CD4-positive, CD25-positive, alpha-beta regulatory T cell (primary cell): ENCODE results near the gene C4orf17. TPM values are rescaled to one million over a fixed set of nuclear protein-coding genes. Genes with fewer than 3 reads are reported as not detected.

Experiments
- ATAC-seq, 2 donors: fragments of 150-1000 bp; cut with Tn5 transposase; one replicate each; pipeline ENCODE4 v1.10.0; 2021; ENCODE audit warnings: low read depth in 2 of 2, moderate number of reproducible peaks in 2 of 2, moderate library complexity in 1 of 2
- DNase-seq, 3 donors: peaks; one replicate each; pipeline versions ENCODE4 v3.0.0 to v3.0.0-alpha.2; 2012 to 2022; ENCODE audit warnings: mixed read lengths in 1 of 3
- H3K27ac ChIP-seq: one replicate; pipeline ENCODE4 v1.7.0; 2013; ENCODE audit warnings: mild to moderate bottlenecking, low read length; ENCODE audit not compliant: insufficient read depth, poor library complexity, severe bottlenecking
- H3K27me3 ChIP-seq: one replicate; pipeline ENCODE4 v1.7.0; 2013; ENCODE audit warnings: low read length; ENCODE audit not compliant: control insufficient read depth, insufficient read depth
- H3K36me3 ChIP-seq: one replicate; pipeline ENCODE4 v1.7.0; 2013; ENCODE audit warnings: mild to moderate bottlenecking, low read length, moderate library complexity; ENCODE audit not compliant: control insufficient read depth, insufficient read depth
- H3K4me1 ChIP-seq: 2 replicates; pipeline ENCODE4 v1.7.0; 2013; ENCODE audit warnings: mild to moderate bottlenecking, low read length; ENCODE audit not compliant: insufficient read depth, control insufficient read depth, poor library complexity, severe bottlenecking
- H3K4me3 ChIP-seq: one replicate; pipeline ENCODE4 v1.7.0; 2013; ENCODE audit warnings: low read depth, mild to moderate bottlenecking, low read length, moderate library complexity
- H3K9me3 ChIP-seq, 2 experiments: 1 replicate in 1 of 2; 2 replicates in 1 of 2; pipeline ENCODE4 v1.7.0; 2013; ENCODE audit warnings: low read length in 2 of 2, mild to moderate bottlenecking in 1 of 2, moderate library complexity in 1 of 2; ENCODE audit not compliant: control insufficient read depth in 2 of 2
- H3K27ac Mint-ChIP-seq, 3 donors: one replicate each; pipeline ENCODE4 v1.8.0; 2020 to 2022; ENCODE audit warnings: mild to moderate bottlenecking in 3 of 3, mixed read lengths in 3 of 3, moderate library complexity in 2 of 3
- H3K27me3 Mint-ChIP-seq: one replicate; pipeline ENCODE4 v1.8.0; 2022; ENCODE audit warnings: mild to moderate bottlenecking, mixed read lengths
- H3K36me3 Mint-ChIP-seq: one replicate; pipeline ENCODE4 v1.8.0; 2020; ENCODE audit warnings: mixed read lengths
- H3K4me1 Mint-ChIP-seq, 4 donors: one replicate each; pipeline ENCODE4 v1.8.0; 2020 to 2022; ENCODE audit warnings: mixed read lengths in 4 of 4, mild to moderate bottlenecking in 1 of 4
- H3K4me3 Mint-ChIP-seq, 4 donors: one replicate each; pipeline ENCODE4 v1.8.0; 2020 to 2022; ENCODE audit warnings: mild to moderate bottlenecking in 4 of 4, mixed read lengths in 4 of 4, moderate library complexity in 3 of 4
- H3K9me3 Mint-ChIP-seq, 7 donors: one replicate each; pipeline ENCODE4 v1.8.0; 2020 to 2022; ENCODE audit warnings: mixed read lengths in 7 of 7, mild to moderate bottlenecking in 3 of 7, moderate library complexity in 2 of 7
- polyA plus RNA-seq, 4 donors: library from polyadenylated mRNA; unstranded; fragments of 300-500 nt; fragmentation: Illumina TruSeq; gene quantifications; one replicate each; pipeline ENCODE4 v1.2.3, GENCODE V29; 2021
- total RNA-seq: library from RNA; stranded (reverse); gene quantifications from one replicate; pipeline ENCODE4 v1.2.3, GENCODE V29; 2022

The C4orf17 gene
- total and polyA plus RNA-seq, 5 donors from 2014 or later, result not detected

DNA sequence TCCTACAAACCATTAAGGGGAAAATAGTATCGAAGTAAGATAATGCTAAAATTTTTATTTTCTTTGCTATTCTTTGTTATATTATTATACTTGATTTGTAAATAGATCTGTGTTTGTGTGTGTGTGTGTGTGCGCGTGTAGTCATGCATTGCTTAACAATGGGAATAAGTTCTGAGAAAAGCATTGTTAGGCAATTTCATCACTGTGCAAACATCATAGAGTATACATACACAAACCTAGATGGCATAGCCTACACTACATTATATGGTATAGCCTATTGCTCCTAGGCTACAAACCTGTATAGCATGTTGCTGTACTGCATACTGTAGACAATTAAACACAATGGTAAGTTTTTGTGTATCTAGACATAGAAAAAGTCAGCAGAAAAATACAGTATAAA, 80.9 kb downstream of the C4orf17 start:
- ATAC-seq, result no peak
- H3K9me3 Mint-ChIP-seq, result no peaks in the 10 kb centered on the region
- no peak overlapping the region for H3K4me3 Mint-ChIP-seq

More for the DNA sequence above, 80.9 kb downstream of the C4orf17 start:
- Mint-ChIP-seq H3K36me3 (no peaks in the 10 kb centered on the region), H3K27ac (no peak overlapping the region), H3K4me1 (no peaks in the 10 kb centered on the region), H3K27me3 (peaks cover 23% of the 10 kb centered on the region)
- Histone ChIP-seq H3K9me3 (no peaks in the 10 kb centered on the region), H3K4me1 (no peaks in the 10 kb centered on the region), H3K27me3 (no peaks in the 10 kb centered on the region), H3K36me3 (no peaks in the 10 kb centered on the region), H3K4me3 (no peak overlapping the region), H3K27ac (no peak overlapping the region)
- no peak for DNase-seq

Other genes starting within 250 kb of the C4orf17 start
- gene ADH1A, start 220.0 kb upstream of the C4orf17 start, total RNA-seq, result not detected
- gene ADH1A, start 220.0 kb upstream of the C4orf17 start, polyA plus RNA-seq, result not detected
- not detected for gene ADH1B, start 189.6 kb upstream of the C4orf17 start, total RNA-seq
- gene ADH1B, start 189.6 kb upstream of the C4orf17 start, polyA plus RNA-seq, result not detected
- not detected for gene ADH1C, start 158.3 kb upstream of the C4orf17 start, total RNA-seq
- gene ADH1C, start 158.3 kb upstream of the C4orf17 start, polyA plus RNA-seq, result not detected
- not detected for gene ADH7, start 75.7 kb upstream of the C4orf17 start, total RNA-seq
- not detected for gene ADH7, start 75.7 kb upstream of the C4orf17 start, polyA plus RNA-seq
- gene TRMT10A, start 53.0 kb downstream of the C4orf17 start, total RNA-seq, result 2.6 TPM
- gene TRMT10A, start 53.0 kb downstream of the C4orf17 start, polyA plus RNA-seq, result 1 to 10 TPM; 2.9 to 5.7 (median 4.1) TPM
- not detected for gene MTTP, start 63.8 kb downstream of the C4orf17 start, total RNA-seq
- gene MTTP, start 63.8 kb downstream of the C4orf17 start, polyA plus RNA-seq, result not detected
- not detected for gene C4orf54, start 146.8 kb downstream of the C4orf17 start, total RNA-seq
- not detected for gene C4orf54, start 146.8 kb downstream of the C4orf17 start, polyA plus RNA-seq